Coronary artery (tissue), 2 donors: Measurements from ENCODE around the gene MKRN3.

Experiments
- DNase-seq: peaks from one replicate; pipeline ENCODE4 v3.0.0-alpha.2; 2017; ENCODE audit warnings: low spot score
- H3K27ac ChIP-seq, 2 donors: fragments of 200-600 bp; sonication (generic); one replicate each; pipeline ENCODE4 v1.5.1; 2016 to 2019
- H3K4me3 ChIP-seq: fragments of 200-600 bp; sonication (generic); 2 replicates; pipeline ENCODE4 v1.5.1; 2016; ENCODE audit warnings: mild to moderate bottlenecking, moderate library complexity
- CTCF ChIP-seq: fragments of 200-600 bp; sonication (generic); IDR thresholded peaks from one replicate; pipeline ENCODE4 v1.5.1; 2019; ENCODE audit warnings: antibody characterized with exemption

The MKRN3 gene

GRCh38 chr15:23599053-23599452 lies 33.6 kb downstream of the MKRN3 start:
- Histone ChIP-seq H3K27ac (no peak overlapping the region), H3K4me3 (no peak overlapping the region)
- no peak for TF ChIP-seq CTCF
- DNase-seq, result no peak

- no peak for DNase-seq
- no peak overlapping the region for H3K4me3 ChIP-seq
- TF ChIP-seq CTCF, result no peak
- H3K27ac ChIP-seq, result no peak overlapping the region
These were observed 36.6 kb downstream of the MKRN3 start for GRCh38 chr15:23602124-23602523.

- Histone ChIP-seq H3K27ac (no peak overlapping the region), H3K4me3 (no peak overlapping the region)
- DNase-seq, result no peak
- TF ChIP-seq CTCF, result no peak
These were observed 40.8 kb downstream of the MKRN3 start for GRCh38 chr15:23606226-23606625.

- no peak for DNase-seq
- no peak for TF ChIP-seq CTCF
- Histone ChIP-seq H3K4me3 (no peak overlapping the region), H3K27ac (no peak overlapping the region)
These were observed 51.1 kb downstream of the MKRN3 start for GRCh38 chr15:23616536-23616935.
